ENCODE results near the gene PSMB11. TPM values are rescaled to one million over a fixed set of nuclear protein-coding genes. Genes with fewer than 3 reads are reported as not detected.
A peak's percentile ranks its signal among the peaks of the same experiment; 100 is the strongest.

The PSMB11 gene
- total and polyA plus RNA-seq, 2 donors (not counting 1 experiment from before 2014, with no cell fraction given), result not detected

GRCh38 chr14:23055621-23056144 is 13.7 kb downstream of the PSMB11 start:
- ChIA-PET CTCF (interaction anchor here (1.4 to 19.1 kb wide), 4 partner anchors 13 to 70 kb away, joined by 6 to 1134 read pairs (median 14); partner anchors contain the start of genes ACIN1 and AJUBA), POLR2A (no interaction called here)
- peaks cover 0 to 20% of the 10 kb centered on the region in 2 experiments for H3K36me3 ChIP-seq (replicated peaks in 1 of 2; ENCODE audit: control extremely low read depth in 1 of 2, control insufficient read depth in 1 of 2, extremely low read depth in 1 of 2, insufficient read depth in 2 of 2, low read length in 1 of 2)
- H4K20me1 ChIP-seq (ENCODE audit: control insufficient read depth, insufficient read depth, low read length, poor library complexity, severe bottlenecking), result peaks cover 5% of the 10 kb centered on the region
- H3K4me3 ChIP-seq (ENCODE audit: control extremely low read depth in 1 of 5, extremely low read depth in 1 of 5, insufficient read depth in 1 of 5, low read depth in 2 of 5, low read length in 4 of 5), result no peak overlapping the region
- peaks cover 0 to 6% (median 0%) of the 10 kb centered on the region in 4 experiments for H3K27me3 ChIP-seq (replicated peaks in 1 of 4; ENCODE audit: control extremely low read depth in 1 of 4, control insufficient read depth in 3 of 4, insufficient read depth in 4 of 4, low read length in 3 of 4)
- H3K79me2 ChIP-seq (ENCODE audit: control insufficient read depth, insufficient read depth, low read length), result no peaks in the 10 kb centered on the region
- intact Hi-C loops (cut with micrococcal nuclease), result loop anchor here (1.0 to 10.0 kb wide), 7 partner anchors 14 to 751 kb away; no protein-coding TSS in a partner anchor
- Mint-ChIP-seq H3K27me3 (no peaks in the 10 kb centered on the region), H3K27ac (no peak overlapping the region), H3K9me3 (ENCODE audit: insufficient read depth) (no peaks in the 10 kb centered on the region), H3K4me1 (peaks cover 18% of the 10 kb centered on the region), H3K4me3 (peak overlapping the region; percentile 89)
- no peak overlapping the region for H3K9ac ChIP-seq (ENCODE audit: low read length)
- no peaks in the 10 kb centered on the region for H3K9me3 ChIP-seq (ENCODE audit: control extremely low read depth in 1 of 3, control insufficient read depth in 2 of 3, insufficient read depth in 1 of 3, low read length in 2 of 3)
- ATAC-seq (ENCODE audit: low read depth) (no peak), DNase-seq (no peak)
- no peak overlapping the region for H3K27ac ChIP-seq (ENCODE audit: low read length in 2 of 2)
- TF ChIP-seq EZH2 (IDR thresholded peaks at IDR 0.05; ENCODE audit: borderline replicate concordance, insufficient read depth, low read depth, low read length, poor library complexity, severe bottlenecking) (no peak), CTCF (IDR thresholded peaks at IDR 0.05) (no peak)
- no peak overlapping the region for H3K4me2 ChIP-seq (replicated peaks; ENCODE audit: low read depth, low read length, poor library complexity, severe bottlenecking)
- peaks cover 10 to 21% of the 10 kb centered on the region in 2 donors for H3K4me1 ChIP-seq (ENCODE audit: control insufficient read depth in 2 of 2, insufficient read depth in 2 of 2, low read length in 2 of 2)
- 89% methylated on average over 5 of the region's 6 CpGs for WGBS (ENCODE audit: insufficient coverage)
- peak overlapping the region; percentile 63 for H2AFZ ChIP-seq (ENCODE audit: insufficient read depth, low read depth, low read length, poor library complexity, severe bottlenecking)
